ENCODE measurements around the gene SMAD3.
A peak's percentile ranks its signal among the peaks of the same experiment; 100 is the strongest.

SMAD3 gene

GRCh38 chr15:67199391-67199790 lies 134.0 kb downstream of the SMAD3 start:
- TF ChIP-seq SPI1 (IDR thresholded peaks at IDR 0.05; ENCODE audit: borderline replicate concordance, low read depth), result no peak
- TF ChIP-seq CTCF (IDR thresholded peaks at IDR 0.05; ENCODE audit: insufficient read depth, low read length), result no peak
- no peak for TF ChIP-seq GABPA (IDR thresholded peaks at IDR 0.05; ENCODE audit: low read depth)
- TF ChIP-seq POLR2AphosphoS5 (IDR thresholded peaks at IDR 0.05; ENCODE audit: low read depth), result no peak
- no peak for TF ChIP-seq REST (IDR thresholded peaks at IDR 0.05; ENCODE audit: insufficient replicate concordance, low read depth)
- H3K4me3 ChIP-seq (replicated peaks; ENCODE audit: insufficient read depth, low read length), result no peak overlapping the region
- no peak overlapping the region for H3K27ac ChIP-seq (replicated peaks)
- no peak for DNase-seq (ENCODE audit: low read depth in 1 of 2, low spot score in 1 of 2)
- no peaks in the 10 kb centered on the region for H3K27me3 ChIP-seq (ENCODE audit: insufficient read depth, poor library complexity, severe bottlenecking)

GRCh38 chr15:67199881-67200763 lies 134.7 kb downstream of the SMAD3 start:
- H3K27ac ChIP-seq (replicated peaks), result no peak overlapping the region
- TF ChIP-seq SPI1 (IDR thresholded peaks at IDR 0.05; ENCODE audit: borderline replicate concordance, low read depth) (no peak), GABPA (IDR thresholded peaks at IDR 0.05; ENCODE audit: low read depth) (no peak), CTCF (IDR thresholded peaks at IDR 0.05; ENCODE audit: insufficient read depth, low read length) (no peak)
- no peak for DNase-seq (ENCODE audit: low read depth in 1 of 2, low spot score in 1 of 2)
- H3K27me3 ChIP-seq (ENCODE audit: insufficient read depth, poor library complexity, severe bottlenecking), result no peaks in the 10 kb centered on the region
- no peak overlapping the region for H3K4me3 ChIP-seq (replicated peaks; ENCODE audit: insufficient read depth, low read length)

GRCh38 chr15:67201136-67201535 lies 135.7 kb downstream of the SMAD3 start:
- H3K27ac ChIP-seq (replicated peaks), result no peak overlapping the region
- no peak overlapping the region for H3K4me3 ChIP-seq (replicated peaks; ENCODE audit: insufficient read depth, low read length)
- H3K27me3 ChIP-seq (ENCODE audit: insufficient read depth, poor library complexity, severe bottlenecking), result no peaks in the 10 kb centered on the region
- no peak for TF ChIP-seq SPI1 (IDR thresholded peaks at IDR 0.05; ENCODE audit: borderline replicate concordance, low read depth)
- no peak for TF ChIP-seq CTCF (IDR thresholded peaks at IDR 0.05; ENCODE audit: insufficient read depth, low read length)
- no peak for TF ChIP-seq GABPA (IDR thresholded peaks at IDR 0.05; ENCODE audit: low read depth)
- no peak for TF ChIP-seq REST (IDR thresholded peaks at IDR 0.05; ENCODE audit: insufficient replicate concordance, low read depth)
- TF ChIP-seq POLR2AphosphoS5 (IDR thresholded peaks at IDR 0.05; ENCODE audit: low read depth), result no peak
- DNase-seq (ENCODE audit: low read depth in 1 of 2, low spot score in 1 of 2), result peak in 1 of 2 experiments; percentile 41
